Measurements from ENCODE around the gene CDH12.

GRCh38 chr5:22102823-22103359, 750.3 kb downstream of the CDH12 start:
- TF ChIP-seq CTCF (IDR thresholded peaks at IDR 0.05), result no peak
- TF ChIP-seq POLR2A (IDR thresholded peaks at IDR 0.05), result no peak

All from lower leg skin (tissue), 3 donors.